Stimulated activated CD4-positive, alpha-beta T cell treated with anti-CD3 and anti-CD28 coated beads, Interleukin-15, amount 100 ng/mL, for 48 hours (primary cell): ENCODE data around the gene NMD3.
A peak's percentile ranks its signal among the peaks of the same experiment; 100 is the strongest.
"Not testable (repeated sequence)": the region's sequence is repeated elsewhere in the genome, so short reads cannot be mapped to it uniquely, and the experiment has no call there.

Source experiments
- DNase-seq, 2 donors: peaks; one replicate each; pipeline ENCODE4 v3.0.0-alpha.2; 2020; ENCODE audit warnings: low read depth in 2 of 2

NMD3 gene

GRCh38 chr3:161220850-161221753 is at the start of gene NMD3:
Gene NMD3, plus strand, starts transcription at chr3:161221311. Its CDS starts 703 bp downstream, at chr3:161222014.
- DNase-seq = peak; percentile 84 to 94

DNA sequence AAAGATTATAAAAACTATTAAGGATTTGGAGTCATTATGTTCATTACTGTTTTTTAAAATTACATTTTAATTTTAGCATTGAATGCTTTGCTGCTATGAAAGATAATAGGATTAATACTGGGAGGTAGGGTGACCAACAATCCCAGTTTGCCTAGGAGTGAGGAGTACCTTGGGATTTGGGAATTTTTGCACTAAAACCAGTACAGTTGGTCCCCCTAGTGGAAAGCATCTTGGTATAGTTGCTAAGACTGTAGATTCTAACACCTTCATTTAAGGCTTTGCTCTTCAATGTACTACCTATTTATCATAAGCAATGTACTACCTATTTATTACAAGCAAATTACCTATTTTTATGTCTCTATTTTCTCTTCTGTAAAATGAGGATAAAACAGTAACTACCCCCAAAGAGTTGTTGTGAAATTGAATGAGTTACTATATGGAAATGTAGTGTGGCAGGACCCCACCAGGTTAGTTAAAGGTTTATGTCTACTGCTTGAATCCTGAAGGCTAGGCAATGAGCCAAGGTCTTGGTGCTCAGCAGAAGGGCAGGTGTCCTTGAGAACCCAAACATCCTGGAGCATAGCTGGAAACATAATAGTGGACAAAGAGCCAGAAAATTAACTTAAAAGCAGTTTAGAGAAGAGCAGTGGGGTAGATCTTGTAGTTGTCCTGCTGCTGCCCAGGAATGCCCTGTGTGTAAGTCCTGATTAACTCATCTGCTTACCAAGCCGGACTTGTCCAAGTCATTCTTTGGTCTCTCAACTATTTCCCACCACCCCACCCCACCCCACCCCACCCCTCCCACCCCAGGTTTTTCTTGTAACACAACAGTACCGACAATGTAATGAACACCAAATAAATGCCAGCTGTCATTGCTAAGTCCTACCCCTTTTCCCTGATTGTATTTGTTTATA is 49.2 kb upstream of the NMD3 start:
- no peak for DNase-seq

GRCh38 chr3:161175506-161175905 is 45.6 kb upstream of the NMD3 start:
- no peak for DNase-seq

GRCh38 chr3:161177991-161178390 is 43.1 kb upstream of the NMD3 start:
- no peak for DNase-seq

DNA sequence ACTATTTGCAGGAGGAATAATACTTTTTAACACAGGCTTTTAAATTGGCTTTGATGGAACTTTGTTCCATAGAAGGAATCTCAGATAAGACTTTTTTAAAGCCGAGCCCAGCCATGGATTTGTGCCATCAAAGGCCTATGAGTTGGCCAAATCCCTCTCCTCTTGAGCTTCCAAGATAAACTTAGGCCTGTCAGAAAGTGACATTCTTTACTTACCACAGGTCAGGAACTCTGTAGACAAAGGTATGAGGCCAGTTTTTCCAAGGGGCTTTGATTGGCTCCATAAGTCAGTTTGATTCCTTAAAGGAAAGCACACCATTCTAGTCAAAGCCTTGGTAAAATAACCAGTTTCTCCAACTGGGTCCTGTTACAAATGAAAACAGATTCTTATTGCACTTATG is 39.7 kb upstream of the NMD3 start:
- DNase-seq = not testable (repeated sequence)

DNA sequence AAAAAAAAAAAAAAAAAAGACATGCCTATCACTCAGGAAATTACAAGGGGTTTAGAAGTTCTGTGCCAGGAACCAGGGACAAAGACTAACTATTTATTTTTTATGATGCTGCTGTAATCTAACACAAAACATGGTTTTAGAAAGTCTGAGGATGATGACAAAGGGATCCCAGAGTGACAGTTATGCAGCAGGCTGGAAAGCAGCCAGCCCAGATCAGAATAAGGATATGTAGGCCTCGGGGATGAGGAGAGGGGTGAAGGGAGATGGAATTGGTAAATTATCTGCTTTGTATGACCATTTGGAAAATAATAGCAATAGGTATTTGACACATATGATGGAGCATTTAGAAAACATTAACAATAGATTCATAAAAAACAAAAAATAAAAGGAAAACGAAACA is 34.1 kb upstream of the NMD3 start:
- no peak for DNase-seq

GRCh38 chr3:161197855-161198850 is 23.0 kb upstream of the NMD3 start:
- no peak for DNase-seq

GRCh38 chr3:161199926-161200325 is 21.2 kb upstream of the NMD3 start:
- DNase-seq = no peak

GRCh38 chr3:161203485-161204098 is 17.5 kb upstream of the NMD3 start:
- DNase-seq = no peak

DNA sequence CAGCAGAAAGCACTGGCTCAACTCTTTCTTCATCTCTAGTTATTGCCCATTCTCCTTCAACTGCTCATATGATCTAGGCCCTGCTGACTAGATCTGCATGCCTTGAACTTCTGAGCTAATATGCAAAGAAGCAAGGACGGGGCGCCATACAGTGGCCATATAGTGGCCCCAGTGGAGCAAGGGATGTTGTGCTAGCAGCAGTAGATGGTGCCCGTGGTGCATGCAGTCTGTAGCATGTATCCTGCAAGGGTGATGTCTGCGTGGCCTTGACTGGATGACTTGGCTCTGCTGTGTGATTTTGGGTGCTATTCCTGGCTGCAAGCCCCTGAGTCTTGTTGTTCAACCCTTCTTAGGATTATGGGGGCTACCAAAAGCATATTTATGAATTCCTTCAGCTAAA is 12.2 kb upstream of the NMD3 start:
- DNase-seq = no peak

DNA sequence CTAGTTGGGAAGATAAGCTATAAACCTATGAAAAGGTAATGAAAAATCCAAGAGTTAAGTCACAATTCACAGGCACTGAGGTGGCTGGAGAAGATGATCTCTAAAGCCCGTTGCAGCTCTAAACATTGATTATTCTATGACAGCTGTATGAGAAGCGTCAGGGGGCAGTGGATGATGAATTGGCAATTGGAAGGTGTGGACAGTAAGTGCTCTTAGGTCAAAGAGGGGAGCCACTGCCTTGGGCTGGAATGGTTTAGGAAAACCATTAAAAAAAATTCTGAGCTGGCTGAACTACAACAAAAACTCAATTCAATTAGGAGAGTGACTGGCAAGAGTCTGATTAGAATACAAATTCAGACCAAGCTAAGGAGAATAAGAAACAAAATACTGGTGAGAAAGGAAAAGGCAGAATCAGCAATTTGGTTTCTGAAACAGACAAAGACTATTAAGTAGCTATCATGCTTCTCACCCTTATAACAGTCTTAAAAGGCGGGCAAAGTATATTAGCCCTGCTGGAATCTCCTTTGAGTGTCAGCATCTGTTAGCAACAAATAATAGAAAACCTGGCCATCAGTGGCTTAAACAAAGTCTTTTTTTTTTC is 8.8 kb upstream of the NMD3 start:
- no peak for DNase-seq

- no peak for DNase-seq
Measured at GRCh38 chr3:161212906-161213305, 8.2 kb upstream of the NMD3 start.

- DNase-seq = no peak
Measured at GRCh38 chr3:161213644-161214043, 7.5 kb upstream of the NMD3 start.

- no peak for DNase-seq
Measured at GRCh38 chr3:161215185-161215584, 5.9 kb upstream of the NMD3 start.

DNA sequence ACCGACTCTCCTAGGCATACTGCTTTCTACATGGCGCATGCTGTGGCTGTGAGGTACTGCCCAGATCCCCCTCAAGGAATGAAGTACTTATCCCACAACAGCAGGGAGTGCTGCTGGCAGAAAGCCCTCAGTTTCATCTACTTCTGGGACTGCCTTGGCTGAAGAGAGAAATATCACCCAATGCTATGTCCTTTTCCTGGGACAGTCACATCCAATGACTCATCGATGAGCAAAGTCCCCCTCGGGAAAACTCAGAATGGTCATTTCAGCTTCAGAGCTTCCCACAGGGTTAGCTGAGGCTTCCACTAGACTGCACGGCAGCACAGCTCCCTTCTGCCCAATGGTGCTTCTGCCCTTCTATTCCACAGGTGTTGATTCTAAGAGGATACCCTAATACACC is 3.6 kb upstream of the NMD3 start:
- no peak for DNase-seq

- DNase-seq = no peak
Measured at GRCh38 chr3:161219495-161219894, 1.6 kb upstream of the NMD3 start.

GRCh38 chr3:161221806-161222600 is 892 bp downstream of the NMD3 start:
- no peak for DNase-seq

DNA sequence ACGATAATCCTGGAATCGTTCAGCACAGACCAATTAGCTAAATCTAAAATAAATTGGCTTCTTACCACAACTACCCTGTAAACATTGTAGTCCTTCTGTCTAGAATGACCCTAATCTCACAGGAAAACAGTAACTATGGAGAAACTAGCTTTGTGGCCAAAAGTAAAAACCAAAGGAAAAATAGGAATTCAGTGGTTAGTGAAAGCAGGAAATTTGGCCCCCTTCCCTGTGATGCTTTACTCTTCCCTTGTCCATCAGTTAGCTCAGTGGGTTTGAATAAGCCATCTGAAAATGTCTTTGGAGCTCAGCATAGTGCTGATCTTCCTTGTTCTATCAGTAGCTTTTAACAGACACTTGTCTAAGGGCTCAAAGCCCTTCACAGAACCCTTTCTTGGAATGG is 1.6 kb downstream of the NMD3 start:
- DNase-seq = no peak

GRCh38 chr3:161224786-161225185 is 3.7 kb downstream of the NMD3 start:
- DNase-seq = no peak
